Measurements from ENCODE around the gene TSTD2. TPM values are rescaled to one million over a fixed set of nuclear protein-coding genes. Genes with fewer than 3 reads are reported as not detected.
A peak's percentile ranks its signal among the peaks of the same experiment; 100 is the strongest.
"Not testable (repeated sequence)": the region's sequence is repeated elsewhere in the genome, so short reads cannot be mapped to it uniquely, and the experiment has no call there.

Gene TSTD2
- total and polyA plus RNA-seq, 11 donors = 10.5 to 32.9 (median 21.0) TPM

GRCh38 chr9:97592126-97592525 lies 41.0 kb downstream of the TSTD2 start:
- Histone ChIP-seq H3K27me3 (no peaks in the 10 kb centered on the region), H3K4me1 (peaks cover 0 to 42% (median 11%) of the 10 kb centered on the region in 12 donors), H3K4me3 (no peak overlapping the region), H3K9me3 (no peaks in the 10 kb centered on the region), H3K27ac (no peak overlapping the region), H3K36me3 (peaks cover 0 to 33% (median 10%) of the 10 kb centered on the region in 9 donors)
- no peak for DNase-seq
- intact Hi-C loops (cut with DNase I) = loop anchor here in 4 of 10 donors (10.0 kb wide), 1 partner anchor 87 kb away; the partner anchor contains the start of gene TMOD1 (in 4 of the 4)
- WGBS, 4 donors = 84 to 86% (median 84%) methylated on average over 1 of the region's 1 CpG
- no peak for ATAC-seq
- TF ChIP-seq CTCF (IDR thresholded peaks at IDR 0.05) = no peak
- TF ChIP-seq POLR2A (IDR thresholded peaks at IDR 0.05) = no peak

GRCh38 chr9:97591535-97591934 lies 41.6 kb downstream of the TSTD2 start:
- Histone ChIP-seq H3K36me3 (peaks cover 0 to 36% (median 10%) of the 10 kb centered on the region in 9 donors), H3K4me3 (no peak overlapping the region), H3K9me3 (no peaks in the 10 kb centered on the region), H3K27me3 (no peaks in the 10 kb centered on the region), H3K4me1 (peaks cover 0 to 37% (median 8%) of the 10 kb centered on the region in 12 donors), H3K27ac (peak overlapping the region in 1 of 12 donors; percentile 5)
- WGBS, 4 donors = 82 to 91% (median 87%) methylated on average over 6 of the region's 6 CpGs
- DNase-seq = no peak
- TF ChIP-seq POLR2A (IDR thresholded peaks at IDR 0.05) = no peak
- TF ChIP-seq CTCF (IDR thresholded peaks at IDR 0.05) = no peak
- ATAC-seq = no peak
- intact Hi-C loops (cut with DNase I) = loop anchor here in 4 of 10 donors (10.0 kb wide), 1 partner anchor 87 kb away; the partner anchor contains the start of gene TMOD1 (in 4 of the 4)

GRCh38 chr9:97586909-97587308 lies 46.3 kb downstream of the TSTD2 start:
- WGBS, 4 donors = 92 to 96% (median 94%) methylated on average over 3 to 7 of the region's 7 CpGs
- peaks cover 0 to 25% (median 6%) of the 10 kb centered on the region in 9 donors for H3K36me3 ChIP-seq
- ATAC-seq; H3K27me3 ChIP-seq; H3K4me1 ChIP-seq; DNase-seq; H3K4me3 ChIP-seq; H3K9me3 ChIP-seq; intact Hi-C loops (cut with DNase I); H3K27ac ChIP-seq: not testable (repeated sequence)

GRCh38 chr9:97584778-97585177 lies 48.4 kb downstream of the TSTD2 start:
- H3K27me3 ChIP-seq; H3K9me3 ChIP-seq; H3K4me3 ChIP-seq; H3K4me1 ChIP-seq; DNase-seq; ATAC-seq; H3K27ac ChIP-seq; intact Hi-C loops (cut with DNase I): not testable (repeated sequence)
- H3K36me3 ChIP-seq = peaks cover 0 to 16% (median 0%) of the 10 kb centered on the region in 9 donors
- WGBS, 4 donors = no CpG with 5 or more reads among the region's 2 CpGs

GRCh38 chr9:97581590-97581989 lies 51.6 kb downstream of the TSTD2 start:
- H3K4me3 ChIP-seq; H3K9me3 ChIP-seq; H3K4me1 ChIP-seq; H3K27me3 ChIP-seq; H3K27ac ChIP-seq; intact Hi-C loops (cut with DNase I); ATAC-seq; DNase-seq; H3K36me3 ChIP-seq: not testable (repeated sequence)
- WGBS, 4 donors = 40 to 67% methylated on average over 1 of the region's 3 CpGs; no CpG with 5 or more reads in 2 of the 4 donors

- no peak overlapping the region for H3K27ac ChIP-seq
- peaks cover 0 to 7% (median 0%) of the 10 kb centered on the region in 12 donors for H3K4me1 ChIP-seq
- ATAC-seq (peak in 1 of 4 donors; percentile 22), DNase-seq (no peak)
- H3K9me3 ChIP-seq = no peaks in the 10 kb centered on the region
- H3K27me3 ChIP-seq = no peaks in the 10 kb centered on the region
- TF ChIP-seq POLR2A (IDR thresholded peaks at IDR 0.05) (no peak), CTCF (IDR thresholded peaks at IDR 0.05) (no peak)
- intact Hi-C loops (cut with DNase I) = no loop called here
- 42 to 45% (median 44%) methylated on average over 2 of the region's 2 CpGs for WGBS, 4 donors
- peaks cover 0 to 14% (median 3%) of the 10 kb centered on the region in 9 donors for H3K36me3 ChIP-seq
- H3K4me3 ChIP-seq = no peak overlapping the region
Observed at GRCh38 chr9:97579914-97580313, 53.3 kb downstream of the TSTD2 start.
